ENCODE results near the gene PIGP. TPM values are rescaled to one million over a fixed set of nuclear protein-coding genes. Genes with fewer than 3 reads are reported as not detected.

PIGP gene
- total RNA-seq, 1 experiment from 2014 or later, result 13.2 TPM

- Histone ChIP-seq H3K4me2 (ENCODE audit: insufficient read depth, insufficient read length, low read length) (no peak overlapping the region), H2AK5ac (ENCODE audit: insufficient read length, low read length) (no peak overlapping the region), H3K23me2 (ENCODE audit: insufficient read length, low read depth, low read length, poor library complexity, severe bottlenecking) (no peaks in the 10 kb centered on the region), H4K20me1 (ENCODE audit: control insufficient read depth, insufficient read depth, insufficient read length) (no peaks in the 10 kb centered on the region), H3K14ac (ENCODE audit: insufficient read depth, low read length) (no peak overlapping the region), H3K79me2 (ENCODE audit: insufficient read depth, low read length) (peaks cover 3% of the 10 kb centered on the region; the same call in 1 of the 2 replicates), H3K23ac (ENCODE audit: insufficient read length, low read depth, low read length) (no peak overlapping the region), H3K27me3 (ENCODE audit: insufficient read depth, low read length) (no peaks in the 10 kb centered on the region), H2BK15ac (ENCODE audit: low read depth, low read length) (no peak overlapping the region), H4K91ac (ENCODE audit: insufficient read length, low read depth, low read length) (no peak overlapping the region), H2BK5ac (ENCODE audit: insufficient read length, low read length) (no peak overlapping the region), H4K5ac (ENCODE audit: insufficient read length, low read depth, low read length) (no peak overlapping the region), H3K9me3 (ENCODE audit: control insufficient read depth, low read depth, low read length) (no peaks in the 10 kb centered on the region), H3K27ac (ENCODE audit: insufficient read length, low read depth, low read length) (no peak overlapping the region), H3K4me1 (ENCODE audit: insufficient read depth, low read length) (no peaks in the 10 kb centered on the region), H4K8ac (replicated peaks; ENCODE audit: insufficient read length, low read depth, low read length) (no peak overlapping the region), H2BK12ac (ENCODE audit: insufficient read length, low read depth, low read length) (no peak overlapping the region), H3K56ac (ENCODE audit: insufficient read length, low read depth, low read length) (no peak overlapping the region), H2AFZ (ENCODE audit: low read length) (no peak overlapping the region), H2BK20ac (ENCODE audit: low read depth, low read length, poor library complexity, severe bottlenecking) (no peak overlapping the region), H3K79me1 (ENCODE audit: insufficient read depth, low read depth, low read length, poor library complexity, severe bottlenecking) (peaks cover 6% of the 10 kb centered on the region), H3T11ph (ENCODE audit: low read length) (no peak overlapping the region), H3K18ac (ENCODE audit: insufficient read length, low read depth, low read length) (no peak overlapping the region), H3K9ac (ENCODE audit: extremely low read depth, insufficient read length, low read length) (no peak overlapping the region), H2BK120ac (ENCODE audit: low read depth, low read length, poor library complexity, severe bottlenecking) (no peak overlapping the region), H3K4ac (ENCODE audit: low read depth, low read length) (no peak overlapping the region)
- no peak for TF ChIP-seq CTCF (conservative IDR thresholded peaks at IDR 0.05)
- Mint-ChIP-seq H3K27me3 (ENCODE audit: low read depth) (no peaks in the 10 kb centered on the region), H3K4me3 (no peak overlapping the region), H3K9me3 (no peaks in the 10 kb centered on the region), H3K36me3 (ENCODE audit: insufficient read depth in 1 of 3, low read depth in 3 of 3) (no peaks in the 10 kb centered on the region), H3K4me1 (0 out of 4 replicates have a peak, but pooled peaks cover 0 to 3% of the 10 kb centered on the region in 2 experiments), H3K27ac (no peak overlapping the region)
- no peak for DNase-seq
These were observed 10.1 kb upstream of the PIGP start for GRCh38 chr21:37082856-37083528.

Data from H9 (cell line).